Measurements from ENCODE around the gene DOP1A.
A peak's percentile ranks its signal among the peaks of the same experiment; 100 is the strongest.

The DOP1A gene

GRCh38 chr6:83055366-83055964 is 12.0 kb upstream of the DOP1A start:
- peaks cover 22% of the 10 kb centered on the region for H3K79me2 ChIP-seq (ENCODE audit: insufficient read depth, low read length)
- H3K4me3 ChIP-seq (ENCODE audit: insufficient read depth, low read length, poor library complexity, severe bottlenecking) = no peak overlapping the region
- H3K9me3 ChIP-seq (ENCODE audit: insufficient read depth, low read length) = no peaks in the 10 kb centered on the region
- no peak overlapping the region for H3K27ac ChIP-seq (ENCODE audit: low read depth, low read length)
- H4K20me1 ChIP-seq (ENCODE audit: low read depth, low read length) = no peaks in the 10 kb centered on the region
- TF ChIP-seq EZH2phosphoT487 (conservative IDR thresholded peaks at IDR 0.05; ENCODE audit: low read length) (no peak), CTCF (IDR thresholded peaks at IDR 0.05; ENCODE audit: insufficient read depth, low read length, poor library complexity, severe bottlenecking) (peak; percentile 65)
- H3K4me2 ChIP-seq (ENCODE audit: low read depth, low read length, poor library complexity, severe bottlenecking) = no peak overlapping the region
- H3K9ac ChIP-seq (ENCODE audit: low read length) = no peak overlapping the region
- H2AFZ ChIP-seq (ENCODE audit: low read depth, low read length, severe bottlenecking) = no peak overlapping the region
- H3K9me2 ChIP-seq (replicated peaks; ENCODE audit: insufficient read depth, low read length) = no peaks in the 10 kb centered on the region
- peaks cover 7% of the 10 kb centered on the region; the same call in 1 of the 2 replicates for H3K36me3 ChIP-seq (ENCODE audit: low read length)
- H3K27me3 ChIP-seq (ENCODE audit: low read length) = no peaks in the 10 kb centered on the region
- 0 out of 2 replicates have a peak, but pooled peaks cover 6% of the 10 kb centered on the region for H3F3A ChIP-seq (ENCODE audit: insufficient read depth)

- H3K4me2 ChIP-seq (ENCODE audit: low read depth, low read length, poor library complexity, severe bottlenecking) = no peak overlapping the region
- H3F3A ChIP-seq (ENCODE audit: insufficient read depth) = peaks cover 6% of the 10 kb centered on the region; the same call in 1 of the 2 replicates
- peaks cover 43% of the 10 kb centered on the region for H3K79me2 ChIP-seq (ENCODE audit: insufficient read depth, low read length)
- H3K9ac ChIP-seq (ENCODE audit: low read length) = no peak overlapping the region
- no peak overlapping the region for H2AFZ ChIP-seq (ENCODE audit: low read depth, low read length, severe bottlenecking)
- H3K27me3 ChIP-seq (ENCODE audit: low read length) = no peaks in the 10 kb centered on the region
- H4K20me1 ChIP-seq (ENCODE audit: low read depth, low read length) = no peaks in the 10 kb centered on the region
- peaks cover 7% of the 10 kb centered on the region; the same call in 1 of the 2 replicates for H3K36me3 ChIP-seq (ENCODE audit: low read length)
- no peaks in the 10 kb centered on the region for H3K9me2 ChIP-seq (replicated peaks; ENCODE audit: insufficient read depth, low read length)
- H3K9me3 ChIP-seq (ENCODE audit: insufficient read depth, low read length) = no peaks in the 10 kb centered on the region
- no peak overlapping the region for H3K4me3 ChIP-seq (ENCODE audit: insufficient read depth, low read length, poor library complexity, severe bottlenecking)
- peak; percentile 63 for TF ChIP-seq CTCF (IDR thresholded peaks at IDR 0.05; ENCODE audit: insufficient read depth, low read length, poor library complexity, severe bottlenecking)
- no peak for TF ChIP-seq EZH2phosphoT487 (conservative IDR thresholded peaks at IDR 0.05; ENCODE audit: low read length)
- no peak overlapping the region for H3K27ac ChIP-seq (ENCODE audit: low read depth, low read length)
Observed at GRCh38 chr6:83057705-83058321, 9.7 kb upstream of the DOP1A start.

GRCh38 chr6:83061190-83061589 is 6.3 kb upstream of the DOP1A start:
- Histone ChIP-seq H3F3A (ENCODE audit: insufficient read depth) (peaks cover 10% of the 10 kb centered on the region; the same call in 1 of the 2 replicates), H3K9ac (ENCODE audit: low read length) (no peak overlapping the region), H3K4me3 (ENCODE audit: insufficient read depth, low read length, poor library complexity, severe bottlenecking) (no peak overlapping the region), H3K4me2 (ENCODE audit: low read depth, low read length, poor library complexity, severe bottlenecking) (no peak overlapping the region), H3K36me3 (ENCODE audit: low read length) (peaks cover 7% of the 10 kb centered on the region; the same call in 1 of the 2 replicates), H3K9me2 (replicated peaks; ENCODE audit: insufficient read depth, low read length) (no peaks in the 10 kb centered on the region), H3K27me3 (ENCODE audit: low read length) (no peaks in the 10 kb centered on the region), H2AFZ (ENCODE audit: low read depth, low read length, severe bottlenecking) (no peak overlapping the region), H3K79me2 (ENCODE audit: insufficient read depth, low read length) (peaks cover 60% of the 10 kb centered on the region), H3K9me3 (ENCODE audit: insufficient read depth, low read length) (no peaks in the 10 kb centered on the region), H4K20me1 (ENCODE audit: low read depth, low read length) (no peaks in the 10 kb centered on the region), H3K27ac (ENCODE audit: low read depth, low read length) (no peak overlapping the region)
- TF ChIP-seq EZH2phosphoT487 (conservative IDR thresholded peaks at IDR 0.05; ENCODE audit: low read length) (no peak), CTCF (IDR thresholded peaks at IDR 0.05; ENCODE audit: insufficient read depth, low read length, poor library complexity, severe bottlenecking) (no peak)
